Measurements from ENCODE around the gene TACC3. TPM values are rescaled to one million over a fixed set of nuclear protein-coding genes. Genes with fewer than 3 reads are reported as not detected.

TACC3 gene
- total RNA-seq, 2 experiments from 2014 or later = 213 TPM

DNA sequence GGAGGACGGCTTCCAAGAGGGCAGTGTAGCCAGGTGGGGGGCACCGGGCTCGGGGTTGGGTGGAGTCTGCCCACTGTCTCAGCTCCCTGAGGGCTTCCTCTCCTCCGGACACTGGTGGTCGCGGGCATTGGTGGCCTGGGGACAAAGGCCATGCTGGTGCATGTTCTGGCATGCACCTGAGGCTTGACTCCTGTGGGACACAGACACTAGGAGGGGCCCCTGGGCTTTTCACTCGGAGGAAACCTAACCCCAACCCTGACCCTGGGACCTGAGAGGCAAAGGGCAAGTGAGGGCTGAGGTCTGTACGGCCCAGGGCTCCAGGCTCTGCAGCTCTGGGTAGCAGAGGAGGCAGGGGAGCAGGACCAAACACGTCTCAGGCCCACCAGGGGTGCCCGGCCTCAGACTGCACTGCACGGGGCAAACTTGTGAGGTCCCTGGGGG lies 49.5 kb downstream of the TACC3 start:
- ChIA-PET CTCF (interaction anchor here (0.6 kb wide), 1 partner anchor 137 kb away, joined by 6 read pairs; no protein-coding TSS in a partner anchor), POLR2A (no interaction called here)
- Mint-ChIP-seq H3K27ac (no peak overlapping the region), H3K36me3 (ENCODE audit: low read depth) (no peaks in the 10 kb centered on the region), H3K4me1 (peaks cover 5% of the 10 kb centered on the region), H3K4me3 (no peak overlapping the region), H3K27me3 (peaks cover 6% of the 10 kb centered on the region), H3K9me3 (no peaks in the 10 kb centered on the region)
- no peak for DNase-seq

DNA sequence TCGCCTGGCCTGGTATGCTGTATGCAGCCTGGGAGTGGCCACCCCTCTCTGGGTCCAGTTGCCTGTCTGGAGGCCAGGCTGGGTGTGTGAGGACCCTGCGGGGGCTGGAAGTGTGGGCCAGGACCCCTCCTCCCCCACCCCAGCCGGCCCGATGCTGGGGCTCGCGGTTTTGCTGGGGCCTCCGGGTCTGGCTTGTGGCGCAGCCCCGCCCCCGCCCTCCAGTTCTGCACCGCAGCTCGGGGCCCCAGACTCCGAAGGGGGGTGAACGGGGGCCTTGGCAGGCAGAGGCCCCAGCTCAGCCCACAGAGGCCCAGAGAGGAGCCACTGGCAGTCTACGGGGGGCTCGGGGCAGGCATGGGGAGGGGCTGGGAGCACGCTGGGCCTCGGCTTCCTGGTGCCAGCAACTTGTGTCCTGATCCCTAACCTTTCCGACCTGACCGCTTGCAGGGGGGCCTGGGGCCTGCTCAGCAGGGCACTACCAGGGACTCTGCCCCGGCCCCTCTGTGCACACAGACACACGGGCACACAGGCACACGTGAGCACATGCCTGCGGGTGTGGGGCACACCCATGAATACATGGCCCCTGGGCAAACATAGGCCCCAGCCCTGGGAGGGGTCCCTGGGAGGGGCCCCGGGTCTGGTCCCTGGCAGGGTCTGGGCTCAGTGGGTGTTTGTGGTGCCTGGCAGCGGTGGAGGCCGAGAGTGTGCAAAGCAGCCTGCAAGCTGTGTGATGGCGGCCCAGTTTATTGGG lies 50.4 kb downstream of the TACC3 start:
- no peaks in the 10 kb centered on the region for H3K36me3 Mint-ChIP-seq (ENCODE audit: low read depth)
- DNase-seq = no peak
- H3K4me3 Mint-ChIP-seq = no peak overlapping the region

DNA sequence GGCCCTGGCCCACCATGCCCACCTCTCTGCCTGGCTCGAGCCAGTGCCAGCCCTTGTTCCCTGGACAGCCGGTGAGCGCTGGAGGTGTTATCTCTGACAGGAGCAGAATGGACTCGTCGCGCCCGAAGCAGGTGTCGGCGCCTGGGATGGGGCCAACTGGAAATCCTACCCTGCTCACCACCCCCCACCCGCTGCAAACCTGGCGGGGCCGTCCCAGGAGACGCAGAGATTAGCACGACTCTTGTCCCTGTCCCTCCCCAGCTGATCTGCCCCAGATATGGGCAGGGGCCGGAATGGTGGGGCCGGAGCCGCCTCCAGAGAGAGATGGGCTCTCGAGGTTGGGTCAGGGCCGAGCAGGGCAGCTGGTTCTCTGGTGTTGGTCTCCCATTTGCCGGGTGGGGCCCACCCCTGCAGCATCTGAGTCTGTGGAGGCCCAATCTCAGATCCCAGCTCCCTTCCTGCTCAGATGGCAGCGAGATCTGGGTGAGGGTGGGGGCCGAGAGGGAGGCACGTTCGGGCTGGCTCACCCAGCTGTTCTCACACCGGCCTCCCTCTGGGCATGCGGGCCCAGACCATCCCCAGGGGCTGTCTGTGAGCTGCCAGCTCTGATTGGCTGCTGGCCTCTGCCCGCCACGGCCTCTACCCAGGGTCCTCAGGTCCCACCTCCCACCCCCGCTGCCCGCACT lies 51.7 kb downstream of the TACC3 start:
- H3K9me3 Mint-ChIP-seq = no peaks in the 10 kb centered on the region
- H3K36me3 Mint-ChIP-seq (ENCODE audit: low read depth) = no peaks in the 10 kb centered on the region
- H3K27ac Mint-ChIP-seq = no peak overlapping the region
- H3K4me3 Mint-ChIP-seq = no peak overlapping the region
- DNase-seq = no peak
- H3K27me3 Mint-ChIP-seq = peaks cover 4% of the 10 kb centered on the region
- ChIA-PET POLR2A (no interaction called here), CTCF (interaction anchor here (1.1 kb wide), 1 partner anchor 11 kb away, joined by 3 read pairs; no protein-coding TSS in a partner anchor)
- peaks cover 2% of the 10 kb centered on the region for H3K4me1 Mint-ChIP-seq

More for the DNA sequence above, 50.4 kb downstream of the TACC3 start:
- Mint-ChIP-seq H3K27ac (no peak overlapping the region), H3K4me1 (peaks cover 5% of the 10 kb centered on the region), H3K27me3 (peaks cover 6% of the 10 kb centered on the region), H3K9me3 (no peaks in the 10 kb centered on the region)
- POLR2A ChIA-PET = no interaction called here
- CTCF ChIA-PET = no interaction called here

DNA sequence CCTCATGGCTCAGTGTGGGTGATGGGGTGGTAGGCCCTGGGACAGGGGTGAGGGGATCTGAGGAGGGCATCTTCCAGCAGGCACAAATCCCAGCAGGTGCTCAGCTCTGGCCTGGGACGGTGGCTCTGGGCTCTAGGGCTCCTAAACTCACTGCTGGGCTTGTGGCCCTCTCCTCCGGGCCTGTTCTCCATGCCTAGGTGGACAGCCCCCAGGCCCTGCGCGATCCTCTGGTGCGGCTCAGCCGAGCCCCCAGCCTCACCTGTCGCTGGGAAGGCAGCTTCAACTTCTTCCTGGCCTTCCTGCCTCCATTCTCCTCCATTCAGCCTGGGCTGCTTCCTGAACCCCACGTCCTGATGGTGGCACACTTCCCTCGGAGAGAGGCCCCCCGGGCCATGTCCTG lies 52.4 kb downstream of the TACC3 start:
- Mint-ChIP-seq H3K27ac (no peak overlapping the region), H3K9me3 (no peaks in the 10 kb centered on the region), H3K4me1 (peaks cover 1% of the 10 kb centered on the region), H3K27me3 (no peaks in the 10 kb centered on the region), H3K36me3 (ENCODE audit: low read depth) (no peaks in the 10 kb centered on the region), H3K4me3 (no peak overlapping the region)
- ChIA-PET CTCF (interaction anchor here (1.1 kb wide), 1 partner anchor 10 kb away, joined by 3 read pairs; no protein-coding TSS in a partner anchor), POLR2A (no interaction called here)
- DNase-seq = no peak

DNA sequence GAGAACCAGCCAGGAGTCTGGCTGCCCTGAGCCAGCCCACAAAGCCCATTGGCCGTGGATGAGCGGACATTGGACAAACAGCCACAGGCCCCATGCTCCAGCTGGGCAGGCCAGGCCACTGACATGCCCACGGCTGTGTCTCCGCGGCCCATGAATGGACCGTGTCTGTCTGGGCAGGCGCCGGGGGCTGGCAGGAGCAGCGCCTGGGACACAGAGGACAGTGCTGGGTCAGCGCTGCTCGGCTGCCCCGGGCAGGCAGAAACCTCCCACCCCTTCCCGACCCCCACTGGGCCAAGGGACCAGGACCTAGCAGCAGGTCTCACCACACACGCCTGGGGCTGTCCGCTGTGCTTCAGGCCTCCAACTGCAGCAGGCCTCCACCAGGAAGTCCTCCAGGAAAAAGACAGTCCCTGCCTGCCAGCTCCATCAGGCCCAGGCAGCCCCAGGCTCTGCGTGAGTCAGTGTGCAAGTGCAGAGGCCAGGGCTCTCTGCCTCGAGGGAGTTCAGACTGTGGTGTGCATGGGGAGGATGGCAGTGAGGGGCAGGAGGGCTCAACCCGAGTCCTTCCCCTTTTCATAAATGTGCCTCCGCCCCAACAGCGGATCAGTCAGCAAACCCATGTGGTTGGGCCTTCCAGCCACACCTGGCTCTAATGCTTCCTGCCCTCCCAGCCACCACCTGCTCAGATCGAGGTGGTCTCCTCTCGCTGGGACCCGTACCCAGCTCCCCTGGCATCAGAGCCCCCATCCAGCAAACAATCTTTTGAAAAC lies 54.6 kb downstream of the TACC3 start:
- Mint-ChIP-seq H3K4me3 (no peak overlapping the region), H3K36me3 (ENCODE audit: low read depth) (no peaks in the 10 kb centered on the region), H3K9me3 (no peaks in the 10 kb centered on the region), H3K4me1 (peaks cover 1% of the 10 kb centered on the region), H3K27me3 (no peaks in the 10 kb centered on the region), H3K27ac (no peak overlapping the region)
- DNase-seq = no peak
- ChIA-PET CTCF (interaction anchor here (0.9 to 1.2 kb wide), 2 partner anchors 11 to 15 kb away, joined by 3 read pairs; no protein-coding TSS in a partner anchor), POLR2A (interaction anchor here (1.2 kb wide), 1 partner anchor 36 kb away, joined by 3 read pairs; no protein-coding TSS in a partner anchor)

DNA sequence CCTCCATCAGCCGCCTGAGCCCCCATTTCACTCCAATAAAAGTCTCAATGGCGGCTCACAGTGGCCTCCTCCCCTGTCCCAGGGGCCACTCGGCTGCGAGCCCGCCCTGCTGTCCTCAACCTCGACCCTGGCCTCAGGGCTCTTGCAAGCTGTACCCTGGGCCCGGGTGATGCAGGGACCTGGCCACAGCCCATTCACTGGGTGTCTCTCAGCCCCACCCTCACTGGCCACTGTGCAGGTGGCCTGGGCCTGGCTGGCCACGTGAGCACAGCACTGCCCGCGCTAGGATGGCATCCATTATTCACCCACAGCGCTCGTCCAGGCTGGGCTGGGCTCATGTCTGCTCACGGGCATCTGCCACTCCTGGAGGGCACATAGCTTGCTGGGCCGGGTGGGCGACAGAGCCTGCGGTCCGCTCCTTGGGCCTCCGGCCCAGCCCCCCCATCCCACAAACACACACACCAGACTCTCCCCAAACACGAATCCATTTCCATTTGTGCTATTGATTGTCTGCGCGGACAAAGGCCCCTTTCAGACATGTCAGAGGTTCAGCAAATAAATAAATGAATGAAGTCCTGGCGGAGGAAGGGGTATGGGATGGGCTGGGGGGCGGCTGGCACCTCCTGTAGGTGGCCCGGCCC lies 55.3 kb downstream of the TACC3 start:
- Mint-ChIP-seq H3K27me3 (no peaks in the 10 kb centered on the region), H3K27ac (no peak overlapping the region), H3K4me3 (no peak overlapping the region), H3K4me1 (peaks cover 1% of the 10 kb centered on the region), H3K9me3 (no peaks in the 10 kb centered on the region), H3K36me3 (ENCODE audit: low read depth) (no peaks in the 10 kb centered on the region)
- CTCF ChIA-PET = interaction anchor here (1.0 to 1.7 kb wide), 3 partner anchors 15 to 140 kb away, joined by 3 to 6 read pairs (median 3); no protein-coding TSS in a partner anchor
- POLR2A ChIA-PET = no interaction called here
- DNase-seq = no peak

DNA sequence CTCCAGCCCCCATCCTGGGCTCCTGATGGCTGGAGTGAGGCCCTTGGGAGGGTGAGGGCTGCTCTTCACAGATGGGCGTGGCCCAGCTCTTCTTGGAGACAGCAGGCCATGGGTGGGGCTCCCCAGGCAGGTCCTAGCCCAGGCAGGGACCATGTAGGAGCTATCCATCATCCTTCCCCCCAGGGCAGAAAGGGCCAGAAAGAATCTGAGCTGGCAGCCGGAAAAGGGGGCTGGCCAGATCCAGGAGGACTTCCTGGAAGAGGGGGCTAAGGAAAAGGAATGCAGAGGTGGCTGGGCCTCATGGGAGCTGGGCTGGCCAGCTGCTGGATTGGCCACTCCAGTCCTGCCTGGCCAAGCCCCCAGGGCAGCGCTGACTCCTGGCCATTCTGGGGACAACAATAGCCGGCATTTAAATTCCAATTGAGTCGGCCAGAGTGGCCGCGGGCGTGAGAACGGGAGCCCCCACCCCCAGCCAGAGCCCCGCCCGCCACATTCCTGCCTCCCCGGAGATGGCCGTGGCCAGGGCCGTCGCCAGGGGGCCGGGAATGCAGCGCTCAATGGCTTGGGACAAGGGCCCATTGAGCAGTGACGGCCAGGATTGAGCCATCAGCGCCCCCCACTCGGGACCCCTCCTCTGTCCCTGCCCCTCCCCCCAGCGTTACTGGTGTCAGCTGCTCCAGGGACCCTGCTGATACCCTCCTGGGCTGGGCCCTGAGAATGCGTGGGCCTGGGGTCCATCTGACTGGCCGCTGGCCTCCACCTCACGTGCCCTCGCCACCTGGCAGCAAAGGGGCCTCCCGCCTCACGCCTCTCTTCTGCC lies 56.7 kb downstream of the TACC3 start:
- POLR2A ChIA-PET = interaction anchor here (0.8 kb wide), 1 partner anchor 24 kb away, joined by 3 read pairs; no protein-coding TSS in a partner anchor
- no peak overlapping the region for H3K27ac Mint-ChIP-seq
- H3K4me3 Mint-ChIP-seq = no peak overlapping the region
- H3K27me3 Mint-ChIP-seq = no peaks in the 10 kb centered on the region
- CTCF ChIA-PET = interaction anchor here (1.0 to 1.7 kb wide), 2 partner anchors 30 to 138 kb away, joined by 3 to 6 read pairs; no protein-coding TSS in a partner anchor
- no peaks in the 10 kb centered on the region for H3K36me3 Mint-ChIP-seq (ENCODE audit: low read depth)
- DNase-seq = no peak
- H3K9me3 Mint-ChIP-seq = no peaks in the 10 kb centered on the region
- no peaks in the 10 kb centered on the region for H3K4me1 Mint-ChIP-seq

DNA sequence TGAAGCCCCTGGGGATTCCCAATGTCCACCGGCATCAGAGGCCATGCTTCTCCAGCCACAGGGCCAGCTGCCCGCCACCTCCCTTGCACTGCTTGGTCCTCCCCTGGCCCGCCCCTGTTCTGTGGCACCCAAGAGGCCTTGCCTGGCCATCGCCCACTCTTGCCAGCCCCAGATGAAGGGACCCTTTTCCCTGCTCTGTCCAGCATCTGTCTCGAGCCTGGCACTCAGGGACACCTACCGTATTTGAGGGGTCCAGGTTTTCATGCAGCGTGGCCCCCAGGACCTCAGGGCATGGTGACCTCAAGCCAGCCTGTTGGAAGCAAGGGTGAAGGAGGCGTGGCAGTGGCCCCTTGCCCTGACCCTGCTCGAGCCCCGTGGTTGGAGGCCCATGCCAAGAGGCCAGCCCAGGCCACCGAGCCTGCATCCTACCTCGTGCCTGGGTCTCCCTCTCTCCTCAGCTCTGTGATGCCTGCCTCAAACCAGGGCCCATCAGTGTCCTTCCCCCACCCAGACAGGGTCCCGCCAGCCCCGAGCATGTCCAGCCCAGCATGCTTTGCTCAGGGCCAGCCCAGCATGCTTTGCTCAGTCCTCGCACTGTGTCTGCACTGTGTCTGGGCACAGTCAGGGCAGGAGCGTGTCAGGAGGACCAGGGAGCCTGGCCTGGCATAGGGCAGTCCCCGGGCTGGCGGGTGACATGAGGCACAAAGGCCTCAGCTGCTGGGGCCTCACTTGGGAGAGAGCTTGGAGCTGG lies 57.5 kb downstream of the TACC3 start:
- Mint-ChIP-seq H3K9me3 (no peaks in the 10 kb centered on the region), H3K4me3 (no peak overlapping the region), H3K4me1 (no peaks in the 10 kb centered on the region), H3K27me3 (no peaks in the 10 kb centered on the region), H3K36me3 (ENCODE audit: low read depth) (no peaks in the 10 kb centered on the region), H3K27ac (no peak overlapping the region)
- DNase-seq = no peak
- POLR2A ChIA-PET = no interaction called here
- CTCF ChIA-PET = interaction anchor here (1.7 kb wide), 1 partner anchor 31 kb away, joined by 6 read pairs; no protein-coding TSS in a partner anchor

DNA sequence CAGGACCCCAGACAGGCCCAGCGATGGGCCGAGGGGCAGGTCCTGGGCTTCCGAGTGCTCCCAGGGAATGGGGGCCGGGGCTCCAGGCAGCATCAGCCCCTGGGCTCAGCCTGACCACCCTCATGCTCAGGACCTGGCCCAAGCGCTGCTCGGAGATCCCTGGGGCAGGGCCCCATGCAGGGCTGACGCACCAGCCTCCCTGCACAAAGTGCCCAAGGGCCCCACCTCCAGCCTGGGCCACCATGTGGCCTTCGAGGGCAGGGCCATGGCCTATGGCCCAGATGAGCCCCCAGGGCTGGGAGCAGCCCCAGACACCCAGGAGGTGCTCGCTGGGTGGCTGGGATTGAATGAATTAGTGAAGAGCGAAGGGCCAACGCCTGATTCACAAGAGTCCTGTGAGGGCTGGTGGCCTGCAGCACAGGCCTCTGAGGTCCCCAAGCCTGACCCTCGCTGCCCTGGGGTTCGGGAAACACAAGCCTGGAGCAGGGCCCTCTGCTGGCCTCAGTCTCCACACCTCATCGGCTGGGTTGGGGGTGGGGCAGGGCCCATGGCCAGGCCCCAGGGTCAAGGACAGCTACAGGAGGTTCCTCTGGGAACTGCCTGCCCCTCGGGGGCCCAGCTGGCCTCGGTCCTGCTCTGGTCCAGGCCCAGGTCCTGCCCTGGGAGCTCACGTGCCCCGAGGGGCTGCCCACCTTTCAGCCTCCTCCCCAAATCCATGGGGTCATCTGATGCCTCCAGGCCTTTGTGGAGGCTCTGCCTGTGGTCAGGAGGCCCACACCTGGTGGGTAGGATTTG lies 58.5 kb downstream of the TACC3 start:
- Mint-ChIP-seq H3K36me3 (ENCODE audit: low read depth) (no peaks in the 10 kb centered on the region), H3K4me3 (no peak overlapping the region), H3K4me1 (no peaks in the 10 kb centered on the region), H3K9me3 (no peaks in the 10 kb centered on the region), H3K27me3 (no peaks in the 10 kb centered on the region), H3K27ac (no peak overlapping the region)
- no peak for DNase-seq
- ChIA-PET POLR2A (no interaction called here), CTCF (no interaction called here)

DNA sequence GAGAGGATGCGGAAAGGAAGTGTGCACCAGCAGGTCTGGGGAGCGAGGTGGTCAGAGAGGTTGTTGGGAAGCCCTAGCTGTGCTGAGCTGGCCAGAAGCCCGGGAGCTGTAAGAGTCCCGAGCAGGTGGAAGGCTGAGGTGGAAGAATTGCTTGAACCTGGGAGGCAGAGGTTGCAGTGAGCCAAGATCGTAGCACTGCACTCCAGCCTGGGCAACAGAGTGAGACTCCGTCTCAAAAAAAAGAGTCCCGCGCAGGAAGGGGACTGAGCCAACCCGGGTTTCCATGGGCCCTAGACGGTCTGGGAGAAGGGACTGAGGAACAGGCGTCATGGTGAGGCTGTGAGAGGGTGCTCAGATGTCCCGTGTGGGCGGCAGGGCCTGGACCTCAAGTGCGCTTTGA lies 59.1 kb downstream of the TACC3 start:
- H3K4me1 Mint-ChIP-seq = no peaks in the 10 kb centered on the region
- CTCF ChIA-PET = no interaction called here
- no peaks in the 10 kb centered on the region for H3K27me3 Mint-ChIP-seq
- H3K27ac Mint-ChIP-seq = no peak overlapping the region
- H3K4me3 Mint-ChIP-seq = no peak overlapping the region
- POLR2A ChIA-PET = no interaction called here
- no peaks in the 10 kb centered on the region for H3K9me3 Mint-ChIP-seq
- no peak for DNase-seq
- no peaks in the 10 kb centered on the region for H3K36me3 Mint-ChIP-seq (ENCODE audit: low read depth)

DNA sequence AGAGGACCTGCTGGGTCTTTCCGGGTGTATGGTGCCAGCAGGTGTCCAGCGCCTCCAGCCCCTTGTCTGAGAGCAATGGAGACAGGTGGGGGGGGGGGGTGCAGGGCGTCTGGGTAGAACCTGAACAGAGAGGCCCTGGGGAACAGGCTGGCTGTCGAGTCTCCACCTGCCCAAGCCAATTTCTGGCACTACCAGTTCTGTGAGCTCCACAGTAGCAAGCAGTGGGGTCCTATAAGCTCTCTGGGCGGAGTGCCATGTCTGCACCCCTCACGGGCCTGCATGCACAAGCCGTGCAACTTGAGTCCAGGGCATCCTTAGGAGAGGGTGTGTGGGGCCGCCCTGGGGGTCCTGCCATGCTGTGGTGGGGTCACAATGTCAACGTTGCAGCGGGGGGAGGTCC lies 61.7 kb downstream of the TACC3 start:
- Mint-ChIP-seq H3K36me3 (ENCODE audit: low read depth) (no peaks in the 10 kb centered on the region), H3K4me1 (no peaks in the 10 kb centered on the region), H3K27ac (no peak overlapping the region), H3K4me3 (no peak overlapping the region), H3K27me3 (no peaks in the 10 kb centered on the region), H3K9me3 (no peaks in the 10 kb centered on the region)
- ChIA-PET POLR2A (no interaction called here), CTCF (no interaction called here)
- no peak for DNase-seq

Data from activated CD4-positive, alpha-beta memory T cell treated with anti-CD3 and anti-CD28 coated beads, Interleukin-2, amount 10 ng/mL, durations not matched to agents 7 days and 5 days (primary cell).